Fibroblast of skin of abdomen (primary cell): ENCODE measurements around the gene XPO6.

ENCODE experiments used
- DNase-seq: peaks from one replicate; pipeline ENCODE4 v3.0.0-alpha.2; 2013

Gene XPO6

DNA sequence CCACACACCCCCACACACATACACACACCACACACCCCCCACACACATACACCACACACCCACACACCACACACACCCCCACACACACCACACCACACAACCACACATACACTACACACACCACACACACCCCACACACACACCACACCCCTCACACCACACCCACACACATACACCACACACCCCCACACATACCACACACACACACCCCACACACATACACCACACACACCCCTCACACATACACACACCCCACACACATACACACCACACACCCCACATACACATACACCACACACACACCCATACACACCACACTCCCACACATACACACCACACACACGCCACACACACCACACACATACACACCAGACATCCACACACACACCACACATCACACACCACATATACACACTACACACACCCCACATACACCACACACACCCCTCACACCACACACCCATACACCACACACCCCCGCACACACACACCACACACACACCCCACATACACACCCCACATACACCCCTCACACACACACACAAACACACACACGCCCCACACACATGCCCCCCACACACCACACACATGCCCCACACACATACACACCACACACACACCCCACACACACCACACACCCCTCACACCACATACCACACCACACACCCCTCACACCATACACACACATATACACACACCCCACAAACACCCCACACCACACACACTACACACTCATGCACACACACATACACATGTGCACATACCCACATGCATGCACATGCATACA is 122.4 kb downstream of the XPO6 start:
- DNase-seq, result no peak

DNA sequence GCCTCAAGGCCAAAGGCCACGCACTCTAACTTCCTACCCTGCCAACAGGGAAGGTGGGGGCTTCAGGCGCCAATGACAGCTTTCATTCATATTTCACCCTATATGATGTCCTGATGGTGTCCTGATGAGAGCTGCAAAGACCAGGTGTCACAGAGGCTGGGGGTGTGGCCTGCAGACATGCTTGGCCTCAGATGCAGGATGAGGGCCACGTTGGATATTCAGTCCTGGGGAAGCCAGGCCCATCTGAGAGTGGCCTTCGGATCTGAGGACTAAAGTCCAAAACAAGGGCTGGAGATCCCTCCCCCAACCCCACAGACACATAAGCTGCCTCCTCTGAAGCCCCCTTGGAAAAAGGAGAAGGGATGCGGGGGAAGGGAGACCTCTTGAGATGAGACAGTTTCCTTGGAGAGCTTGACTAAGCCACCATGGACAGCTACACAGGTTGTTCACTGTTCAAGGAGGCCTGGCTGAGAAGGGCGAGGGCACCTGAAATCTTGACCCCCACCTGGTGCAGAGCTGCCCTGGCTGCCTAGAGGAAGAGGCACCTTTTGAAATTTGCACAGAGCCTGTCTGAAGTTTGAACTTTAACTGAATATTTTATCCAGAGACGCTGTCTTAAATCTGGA is 124.0 kb downstream of the XPO6 start:
- no peak for DNase-seq

DNA sequence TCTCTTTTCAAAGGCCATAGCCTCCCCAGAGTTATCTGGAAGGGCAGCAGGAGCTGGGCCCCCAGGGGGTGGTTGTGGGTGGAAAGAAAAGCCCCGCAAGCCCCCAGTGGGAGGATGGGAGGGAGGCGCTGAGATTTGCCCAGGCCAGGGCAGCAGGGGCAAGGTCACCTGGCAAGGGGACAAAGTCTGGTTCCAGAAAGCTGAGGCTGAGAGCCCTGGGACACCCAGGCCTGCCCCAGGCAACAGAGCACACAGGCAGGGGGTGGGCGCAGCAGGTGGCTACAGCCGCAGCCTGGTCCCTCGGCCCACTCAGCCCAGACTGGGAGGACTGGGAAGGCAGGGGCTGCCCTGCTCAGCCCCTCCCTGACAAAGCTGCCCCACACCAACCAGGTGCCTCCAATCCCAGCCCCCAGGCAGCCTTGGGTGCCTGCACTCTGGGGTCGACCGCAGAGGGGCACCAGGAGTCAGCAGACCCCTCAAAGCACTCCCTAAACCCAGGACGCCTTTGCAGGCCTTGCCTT is 124.6 kb downstream of the XPO6 start:
- DNase-seq, result no peak

DNA sequence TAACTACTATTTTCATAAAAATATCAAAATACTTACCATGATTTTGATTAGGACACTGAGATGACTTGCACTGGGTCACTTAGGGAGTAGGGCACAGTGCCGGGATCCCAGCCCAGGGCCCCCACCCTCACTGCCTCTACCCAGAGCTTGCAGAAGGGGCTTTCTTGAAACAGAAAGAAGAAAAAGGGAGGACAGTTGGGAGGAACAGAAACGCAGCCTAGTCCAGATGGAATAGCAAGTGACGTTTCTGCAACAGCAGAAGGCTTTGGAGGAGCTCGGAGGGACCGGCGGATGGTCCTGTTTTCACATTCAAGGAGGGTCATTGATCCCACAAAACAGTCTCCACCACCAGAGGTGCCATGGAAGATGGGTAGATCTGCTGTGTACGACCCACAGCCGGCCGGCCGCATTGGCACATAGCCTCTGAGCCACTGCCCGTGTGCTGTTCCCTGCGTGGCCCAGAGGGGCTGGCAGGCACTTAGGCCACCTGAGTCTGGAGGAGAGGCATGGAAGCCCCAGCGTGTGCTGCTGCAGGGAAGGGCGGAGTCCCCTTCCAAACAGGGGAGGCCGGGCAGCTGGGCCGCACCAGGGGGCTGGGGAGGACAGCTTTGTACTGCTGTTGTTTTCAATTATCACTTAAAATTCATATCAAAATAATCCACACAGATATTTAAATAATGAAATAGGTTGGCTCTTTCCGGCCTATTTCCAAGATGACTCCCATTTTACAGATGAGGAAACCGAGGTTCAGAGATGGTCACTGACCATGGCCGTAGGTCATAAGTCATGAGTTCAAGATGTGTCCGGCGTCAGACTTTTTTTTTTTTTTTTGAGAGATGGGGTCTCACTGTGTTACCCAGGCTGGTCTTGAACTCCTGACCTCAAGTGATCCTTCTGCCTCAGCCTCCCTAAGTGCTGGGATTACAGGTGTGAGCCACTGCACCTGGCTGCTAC is 125.3 kb downstream of the XPO6 start:
- DNase-seq, result no peak

DNA sequence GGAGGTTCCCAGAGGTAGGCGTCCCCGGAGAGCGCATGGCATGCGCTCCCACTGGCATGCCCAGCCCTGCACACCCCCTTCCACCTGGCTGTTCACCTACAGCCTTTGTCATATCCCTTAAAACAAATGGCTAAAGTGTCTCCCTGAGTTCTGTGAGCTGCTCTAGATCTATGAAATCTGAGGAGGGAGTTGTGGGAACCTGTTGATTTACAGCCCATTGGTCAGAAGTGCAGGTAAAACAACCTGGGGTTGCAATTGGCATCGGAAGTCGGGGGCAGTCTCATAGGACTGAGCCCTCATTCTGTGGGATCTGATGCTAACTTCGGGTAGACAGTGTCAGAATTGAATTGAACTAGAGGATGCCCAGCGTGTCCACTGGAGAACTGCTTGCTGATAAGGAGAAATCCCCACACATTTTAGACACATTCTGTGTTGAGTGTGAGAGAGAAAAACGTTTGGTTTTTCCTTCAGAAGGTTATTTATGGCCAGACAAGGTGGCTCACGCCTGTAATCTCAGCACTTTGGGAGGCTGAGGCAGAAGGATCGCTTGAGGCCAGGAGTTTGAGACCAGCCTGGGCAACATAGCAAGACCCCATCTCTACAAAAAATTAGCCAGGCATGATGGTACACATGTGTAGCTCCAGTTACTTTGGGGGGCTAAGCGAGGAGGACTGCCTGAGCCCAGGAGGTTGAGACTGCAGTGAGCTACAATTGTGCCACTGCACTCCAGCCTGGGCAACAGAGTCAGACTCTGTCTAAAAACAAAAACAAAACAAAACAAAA is 126.2 kb downstream of the XPO6 start:
- DNase-seq, result no peak

DNA sequence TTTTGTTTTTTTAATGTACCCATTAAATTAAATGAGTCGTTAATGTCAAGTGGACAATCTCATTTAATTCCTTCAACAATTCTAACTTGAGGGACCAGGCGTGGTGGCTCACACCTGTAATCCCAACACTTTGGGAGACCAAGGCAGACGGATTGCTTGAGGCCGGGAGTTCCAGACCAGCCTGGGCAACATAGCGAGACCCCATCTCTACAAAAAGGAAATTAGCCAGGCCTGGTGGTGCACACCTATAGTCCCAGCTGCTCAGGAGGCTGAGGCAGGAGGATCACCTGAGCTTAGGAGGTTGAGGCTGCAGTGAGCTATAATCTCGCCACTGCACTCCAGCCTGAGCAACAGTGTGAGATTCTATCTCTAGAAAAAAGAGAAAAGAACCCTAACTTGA is 127.6 kb downstream of the XPO6 start:
- DNase-seq, result no peak

DNA sequence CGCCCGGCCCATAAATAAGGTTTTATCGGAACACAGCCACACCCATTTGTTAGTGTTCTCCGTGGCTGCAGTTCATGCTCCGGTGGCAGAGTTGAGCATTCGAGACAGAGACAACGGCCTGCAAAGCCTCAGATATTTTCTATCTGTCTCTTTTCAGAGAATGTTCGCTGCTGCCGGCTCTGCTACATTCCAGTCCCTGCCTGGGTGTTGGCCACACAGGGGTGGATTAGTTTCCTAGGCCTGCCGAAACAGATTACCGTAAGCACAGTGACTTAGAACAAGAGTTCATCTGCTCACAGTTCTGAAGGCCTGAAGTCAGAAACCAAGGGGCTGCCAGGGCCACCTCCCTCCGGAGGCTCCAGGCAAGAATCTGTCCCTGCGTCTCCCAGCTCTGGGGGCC is 129.1 kb downstream of the XPO6 start:
- DNase-seq, result no peak

DNA sequence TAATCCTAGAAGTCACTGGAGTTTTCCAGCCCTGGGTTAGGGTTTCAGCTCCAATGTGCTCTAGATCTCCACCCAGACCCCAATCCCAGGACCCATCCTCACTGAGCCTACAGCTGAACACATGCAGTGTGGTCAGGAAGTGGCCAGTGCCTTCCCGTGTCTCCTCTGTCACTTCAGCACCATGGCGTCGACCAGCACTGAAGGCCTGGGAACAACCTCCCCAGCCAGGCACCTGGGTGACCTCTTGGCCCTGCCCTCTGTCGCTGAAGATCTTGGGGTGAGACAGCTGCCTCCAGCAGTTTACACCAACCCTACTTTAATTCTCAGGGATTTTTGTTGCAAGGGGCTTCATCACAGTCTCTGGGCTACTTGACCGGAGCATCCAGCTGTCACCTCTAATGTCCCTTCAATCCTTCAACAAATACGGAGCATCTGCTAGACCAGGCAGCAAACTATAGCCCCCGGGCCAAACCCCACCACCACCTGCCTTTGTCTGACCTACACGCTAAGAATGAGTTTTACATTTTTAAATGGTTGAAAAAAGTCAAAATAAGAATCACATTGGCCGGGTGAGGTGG is 130.3 kb downstream of the XPO6 start:
- no peak for DNase-seq

DNA sequence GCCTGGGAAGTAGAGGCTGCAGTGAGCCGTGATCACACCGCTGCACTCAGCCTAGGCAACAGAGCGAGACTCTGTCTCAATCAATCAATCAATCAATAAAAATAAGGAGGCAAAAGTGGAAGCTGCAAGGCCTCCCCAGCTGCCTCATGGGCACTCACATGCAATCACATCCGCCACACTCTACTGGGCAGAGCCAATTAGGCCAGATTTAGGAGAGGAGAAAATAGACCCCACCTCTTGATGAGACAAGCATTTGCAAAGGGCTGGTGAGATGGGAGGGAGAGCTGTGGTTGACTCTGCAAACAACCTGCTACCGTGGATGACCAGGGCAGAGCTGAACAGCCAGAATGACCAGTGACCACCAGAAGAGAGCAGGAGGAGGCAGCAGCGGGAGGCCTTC is 133.5 kb downstream of the XPO6 start:
- DNase-seq, result no peak

DNA sequence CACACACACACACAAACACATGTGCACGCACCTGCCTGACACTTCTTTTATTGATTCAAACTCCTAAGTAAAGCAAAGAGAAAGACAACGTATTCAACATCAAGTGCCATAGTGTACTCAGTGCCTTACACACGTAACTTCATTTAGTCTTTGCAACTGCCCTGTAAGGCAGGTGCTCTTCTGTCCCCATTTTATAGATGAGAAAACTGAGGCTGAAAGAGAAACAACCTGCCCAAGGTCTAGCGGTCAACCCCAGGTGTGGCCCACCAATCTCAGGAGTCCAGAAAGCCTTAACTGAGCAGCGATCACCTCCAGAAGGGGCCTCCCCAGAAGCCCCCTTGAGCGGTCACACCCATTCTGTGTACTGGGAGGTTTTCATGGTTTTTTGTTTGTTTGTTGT is 137.9 kb downstream of the XPO6 start:
- DNase-seq, result no peak

DNA sequence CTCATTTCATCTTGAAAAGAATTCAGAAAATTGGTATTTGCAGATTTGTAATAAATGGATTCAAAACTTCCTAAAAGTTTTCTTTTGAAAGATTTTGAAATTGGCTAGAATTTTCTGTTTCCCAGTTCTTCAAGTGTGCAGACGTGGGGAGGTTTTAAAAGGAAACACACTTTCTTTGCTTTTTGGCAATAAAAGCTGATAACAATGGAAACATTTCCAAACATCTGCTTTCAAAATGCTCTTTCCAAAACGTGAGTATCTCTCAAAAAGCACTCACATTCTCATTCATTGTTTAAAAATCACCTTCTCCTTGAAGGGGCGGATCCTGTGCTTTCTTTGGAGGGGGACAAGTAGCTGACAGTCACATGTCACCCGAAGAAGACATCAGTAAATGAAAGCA is 139.7 kb downstream of the XPO6 start:
- no peak for DNase-seq

DNA sequence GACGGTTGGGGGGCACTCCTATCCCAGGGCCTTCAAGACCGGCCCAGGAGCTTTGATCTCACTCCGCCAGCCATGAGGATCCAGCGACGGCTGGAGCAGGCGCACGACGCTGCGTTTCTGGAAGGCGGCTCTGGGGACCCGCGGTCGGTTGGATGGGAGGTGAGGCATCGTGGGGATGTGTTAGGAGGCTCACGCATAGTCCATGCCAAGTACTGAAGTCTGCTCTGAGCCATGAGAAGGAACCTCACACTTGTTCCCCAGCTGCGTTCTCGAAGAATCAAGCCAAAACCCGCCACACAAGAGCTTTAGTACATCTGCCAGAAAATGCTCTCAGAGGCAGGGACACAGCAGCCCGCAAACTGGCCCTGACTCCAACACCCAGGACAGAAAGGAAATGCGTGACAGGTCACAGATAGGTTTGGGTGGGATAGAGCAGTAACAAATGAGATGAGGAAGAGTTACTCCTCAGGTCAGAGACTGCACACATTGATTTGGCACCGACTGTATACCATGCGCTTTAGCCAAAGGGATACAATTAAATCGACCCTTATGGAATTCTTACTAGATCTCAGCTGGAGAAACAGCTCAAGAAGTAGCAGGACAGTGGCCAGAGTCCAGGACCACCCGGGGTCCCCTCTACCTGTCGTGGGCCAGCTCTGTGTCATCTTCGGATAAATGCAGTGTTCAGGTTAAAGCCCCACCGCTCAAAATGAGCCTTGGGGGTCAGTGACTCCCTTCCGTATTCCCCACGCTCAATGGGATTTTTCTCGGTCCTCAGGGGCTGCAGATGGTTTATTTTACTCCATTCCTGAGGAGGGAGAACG is 141.6 kb downstream of the XPO6 start:
- no peak for DNase-seq

DNA sequence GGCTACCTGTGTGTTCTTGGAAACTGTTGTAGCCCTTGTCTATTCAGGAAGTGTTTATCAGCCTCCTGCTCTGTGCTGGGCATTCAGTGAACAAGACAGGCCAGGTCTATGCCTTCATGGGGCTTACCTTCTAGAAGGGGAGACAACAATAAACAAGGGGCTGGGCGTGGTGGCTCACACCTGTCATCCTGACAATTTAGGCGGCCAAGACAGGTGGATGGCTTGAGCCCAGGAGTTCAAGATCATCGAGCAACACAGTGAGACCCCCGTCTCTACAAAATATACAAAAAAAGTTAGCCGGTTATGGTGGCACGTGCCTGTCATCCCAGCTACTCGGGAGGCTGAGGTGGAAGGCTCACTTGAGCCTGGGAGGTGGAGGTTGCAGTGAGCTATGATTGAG is 142.8 kb downstream of the XPO6 start:
- DNase-seq, result no peak

DNA sequence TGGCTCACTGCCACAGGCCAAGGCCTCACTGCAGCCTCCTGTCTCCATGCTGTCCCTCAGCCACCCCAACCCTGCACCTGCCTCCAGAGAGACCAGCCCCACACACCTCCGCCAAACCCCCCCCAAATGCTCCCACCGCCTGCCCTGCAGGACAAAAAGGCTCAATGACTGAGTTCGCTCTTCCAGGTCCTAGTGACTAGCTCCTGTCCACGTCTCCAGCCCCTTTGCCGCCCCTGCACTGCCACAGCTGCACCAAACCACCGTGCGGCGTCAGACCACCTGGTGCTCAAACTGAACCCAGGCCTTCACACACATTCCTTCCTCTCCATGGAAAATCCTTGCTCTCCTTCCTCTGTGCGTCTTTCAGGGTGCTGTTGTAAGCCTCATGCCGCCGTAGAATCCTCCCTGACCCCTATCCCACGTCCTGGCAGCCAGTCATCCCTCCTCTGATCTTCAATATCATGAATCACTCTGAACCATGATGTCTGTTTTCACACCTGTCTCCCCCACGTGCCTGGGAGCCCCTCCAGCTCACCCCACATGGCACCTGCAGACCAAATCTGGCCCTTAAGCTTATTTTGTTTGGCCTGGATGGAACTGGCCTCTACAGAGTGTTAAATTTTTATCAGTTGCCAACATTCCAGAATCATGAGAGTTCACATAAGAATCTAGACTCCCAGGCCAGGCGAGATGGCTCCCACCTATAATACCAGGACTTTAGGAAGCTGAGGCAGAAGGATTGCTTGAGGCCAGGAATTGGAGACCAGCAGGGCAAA is 144.0 kb downstream of the XPO6 start:
- peak; percentile 53 for DNase-seq

DNA sequence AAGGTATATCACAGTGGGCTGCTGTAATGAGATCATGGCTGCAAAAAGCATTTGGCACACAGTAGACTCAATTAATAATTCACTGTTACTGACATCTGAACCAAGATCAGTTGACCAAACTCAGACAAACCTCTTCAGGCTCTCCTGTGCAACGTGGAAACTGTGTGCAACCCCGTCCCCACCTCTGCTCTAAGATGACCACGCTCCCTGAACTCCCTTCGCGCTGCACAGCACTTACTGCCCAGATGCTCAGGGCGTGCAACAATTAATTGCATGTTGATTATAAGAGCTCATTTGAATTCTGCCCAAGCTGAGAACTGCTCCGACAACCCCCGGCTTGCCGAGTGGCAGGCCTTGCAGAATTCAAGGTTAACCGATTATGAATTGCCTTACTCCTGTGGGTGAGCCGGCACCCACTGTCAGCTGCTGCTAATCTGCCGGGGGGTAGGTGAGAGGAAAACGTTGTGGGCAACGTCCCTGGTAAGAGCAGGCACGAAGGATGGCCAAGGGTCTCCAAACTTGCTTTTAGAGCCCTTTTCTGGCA is 147.0 kb downstream of the XPO6 start:
- no peak for DNase-seq

DNA sequence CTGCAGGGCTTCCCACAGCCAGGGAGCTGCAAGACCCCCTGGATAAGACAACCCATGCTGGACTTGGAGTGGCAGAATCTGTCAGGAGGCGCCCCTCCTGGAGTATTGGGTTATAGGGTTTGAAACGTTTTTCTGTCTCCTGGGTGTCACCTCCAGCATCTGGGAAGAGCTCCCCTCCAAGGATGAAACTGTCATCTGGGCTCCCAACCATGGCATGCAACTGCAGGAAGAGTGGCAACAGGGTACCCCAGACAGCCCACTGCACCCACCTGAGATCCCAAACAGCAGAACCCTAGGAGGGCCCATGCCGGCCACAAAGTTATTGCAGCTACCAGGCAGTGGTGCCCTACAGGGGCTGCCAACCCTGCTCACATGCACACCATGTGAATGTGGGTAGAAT is 147.6 kb downstream of the XPO6 start:
- no peak for DNase-seq

DNA sequence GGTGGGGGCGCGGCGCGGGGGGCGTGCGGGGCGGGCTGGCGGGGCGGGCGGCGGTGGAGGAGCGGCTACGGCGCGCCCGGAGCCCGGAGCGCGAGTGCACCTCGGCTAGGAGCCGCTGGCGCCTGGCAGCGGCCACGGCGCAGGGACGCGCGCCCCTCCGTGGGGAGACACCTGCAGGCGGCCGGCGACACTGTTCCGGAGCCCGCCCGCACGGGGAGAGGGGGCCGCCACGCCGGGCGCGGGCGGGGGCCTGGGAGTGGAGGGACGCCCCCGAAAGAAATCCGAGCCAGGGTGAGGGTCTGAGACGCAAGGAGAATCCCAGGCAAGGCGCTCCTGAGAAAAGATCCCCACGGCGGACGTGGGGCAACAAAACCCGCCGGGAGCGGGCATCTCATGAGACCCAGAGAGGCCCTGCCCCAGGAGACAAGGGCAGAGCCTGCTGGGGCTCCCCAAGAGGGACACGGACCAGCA is 148.1 kb downstream of the XPO6 start, which contains the start of gene GSG1L:
Gene GSG1L, minus strand, starts transcription at position 124 of the 471 bp plus-strand sequence. CDS start 290 bp downstream, outside the sequence.
- DNase-seq, result no peak

DNA sequence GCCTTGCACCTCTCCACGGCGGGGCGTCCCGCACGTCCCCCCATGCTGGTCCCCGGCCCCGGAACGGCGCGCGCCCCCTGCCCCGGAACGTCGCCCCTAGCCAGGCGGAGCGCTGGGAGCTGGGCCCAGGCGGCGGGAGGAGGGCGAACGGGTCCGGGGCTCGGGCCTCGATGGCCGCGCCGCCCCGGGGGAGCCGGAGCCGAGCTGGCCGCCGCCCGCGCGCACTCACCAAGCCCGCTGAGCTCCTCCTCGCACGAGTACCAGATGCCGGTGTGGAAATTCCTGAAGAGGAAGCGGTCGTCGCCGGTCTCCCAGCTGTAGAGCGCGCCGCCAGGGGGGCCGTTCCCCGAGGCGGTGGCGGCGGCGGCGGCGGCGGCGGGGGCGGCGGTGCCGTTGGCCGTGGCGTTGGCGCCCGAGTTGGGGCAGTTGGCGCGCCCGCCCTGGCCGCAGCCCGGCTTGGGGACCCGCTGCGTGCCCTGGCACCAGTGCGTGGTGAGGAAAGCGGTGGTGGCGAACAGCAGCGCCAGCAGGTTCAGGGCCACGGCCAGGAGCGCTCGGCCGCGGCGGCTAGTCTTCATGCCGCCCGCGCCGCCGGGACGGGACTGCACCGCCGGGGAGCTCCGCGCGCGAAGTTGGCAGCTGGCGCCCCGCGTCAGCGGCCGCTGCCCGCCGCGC is 148.8 kb downstream of the XPO6 start:
- peak; percentile 12 for DNase-seq
